Hematopoietic multipotent progenitor cell treated with erythropoietin and hydrocortisone succinate and interleukin-3 and kit ligand, for 8 days (in vitro differentiated cells): Measurements from ENCODE around the gene CADM3.

ENCODE experiments used
- DNase-seq: peaks from one replicate; pipeline ENCODE4 v3.0.0-alpha.2; 2015

Gene CADM3

DNA sequence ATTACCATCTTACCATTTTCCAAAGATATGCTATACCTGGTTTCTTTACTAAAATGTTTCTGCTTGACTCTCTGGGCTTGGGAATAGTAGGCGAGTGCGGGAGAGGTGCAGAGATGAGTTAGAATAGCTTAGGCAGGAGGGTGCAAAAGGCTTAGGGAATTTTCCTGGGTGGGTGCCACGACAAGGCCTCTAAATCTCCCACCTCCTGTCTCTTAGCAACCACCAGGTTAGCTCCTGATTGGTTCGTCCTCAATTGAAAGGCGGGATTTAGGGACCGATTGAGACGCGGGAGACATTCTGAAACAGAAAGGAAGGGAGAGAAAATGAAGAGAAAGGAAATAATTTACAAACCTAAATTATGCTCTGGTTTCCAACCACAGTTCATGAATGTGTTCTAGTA, 36.4 kb downstream of the CADM3 start:
- DNase-seq = no peak

DNA sequence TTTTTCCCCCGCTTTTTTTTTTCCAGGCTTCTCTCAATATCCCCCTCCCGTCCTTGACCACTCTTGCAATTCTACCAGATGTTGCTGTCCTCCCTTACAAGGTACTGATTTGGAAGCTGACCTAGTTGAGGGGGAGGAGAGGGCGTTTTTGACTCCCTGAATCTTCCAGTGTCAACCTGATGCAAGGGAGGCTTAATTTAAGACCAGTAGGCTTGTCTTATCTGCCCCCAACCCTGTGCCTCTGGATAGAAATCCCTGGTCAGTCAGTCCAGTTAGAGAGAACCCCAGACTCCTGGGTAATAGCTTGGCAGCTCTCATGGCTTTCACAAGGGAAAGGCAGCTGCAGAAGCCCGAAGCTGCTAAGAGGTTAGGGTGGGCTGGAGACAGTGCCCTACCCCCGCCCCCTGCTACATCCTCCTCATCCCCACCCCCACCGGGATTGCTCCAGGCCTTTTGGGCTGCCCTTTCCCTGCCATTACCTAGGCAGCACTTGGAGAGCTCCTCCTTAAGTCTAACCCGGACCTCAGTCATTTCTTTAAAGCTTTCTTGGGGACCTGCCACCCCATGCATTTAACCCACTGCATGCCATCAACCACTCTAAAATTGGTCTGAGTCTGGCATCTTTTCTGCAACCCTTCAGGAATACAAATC, 36.9 kb downstream of the CADM3 start:
- no peak for DNase-seq

DNA sequence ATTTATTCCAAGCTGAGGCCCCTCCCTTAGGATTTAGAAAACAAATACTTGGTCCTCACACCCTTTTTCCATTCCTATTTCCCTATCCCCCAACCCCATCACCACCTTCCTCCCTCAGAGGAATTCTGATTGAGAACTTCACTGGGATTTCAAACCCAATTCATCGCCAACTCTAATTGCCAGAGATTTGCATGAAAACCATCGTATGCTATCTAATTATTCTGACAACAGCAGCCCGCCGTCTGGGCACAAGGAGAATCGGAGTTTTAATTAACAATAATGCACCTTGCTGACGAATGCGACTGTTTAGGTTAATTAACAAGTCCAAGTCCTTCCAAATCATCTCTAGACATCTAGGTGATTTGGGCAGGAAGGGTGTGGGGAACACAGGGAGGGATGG, 37.6 kb downstream of the CADM3 start:
- DNase-seq = no peak

DNA sequence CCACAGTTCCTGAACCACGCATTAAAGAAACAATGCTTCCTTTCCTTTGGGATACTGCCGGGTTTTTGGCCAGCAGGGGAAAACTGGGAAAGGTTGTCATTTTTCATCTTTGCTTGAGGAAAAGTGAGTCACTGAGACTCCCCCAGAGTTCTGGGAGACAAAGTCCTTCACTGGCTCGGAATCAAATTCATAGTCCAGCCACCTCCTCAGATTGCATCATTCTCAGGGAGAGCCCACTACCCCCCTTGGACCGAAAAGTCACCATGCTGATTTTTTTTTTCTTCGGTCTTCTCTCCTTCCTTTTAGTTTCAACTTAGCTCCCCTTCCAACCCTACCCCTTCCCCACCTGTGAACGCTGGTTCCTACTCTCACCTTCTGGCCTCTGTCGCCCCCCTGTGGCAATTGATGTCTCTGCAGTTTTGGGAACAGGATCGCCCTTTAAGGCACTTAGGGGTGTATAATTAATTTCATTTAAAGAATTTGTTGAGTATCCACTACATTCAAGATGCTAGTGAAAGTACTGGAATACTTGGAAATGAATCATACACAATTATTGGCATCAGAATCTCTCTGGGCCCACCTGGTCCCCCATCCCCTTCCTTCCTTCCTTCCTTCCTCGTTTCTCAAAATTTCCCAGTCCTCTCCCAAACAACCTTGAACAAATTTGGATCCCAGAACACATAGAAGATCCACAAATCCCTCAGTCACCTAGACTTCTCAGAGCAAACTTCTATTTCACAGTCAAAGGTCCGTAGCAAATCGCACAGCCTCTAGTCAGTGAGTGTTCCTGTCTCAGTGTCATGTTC, 40.1 kb downstream of the CADM3 start:
- DNase-seq = peak; percentile 81

DNA sequence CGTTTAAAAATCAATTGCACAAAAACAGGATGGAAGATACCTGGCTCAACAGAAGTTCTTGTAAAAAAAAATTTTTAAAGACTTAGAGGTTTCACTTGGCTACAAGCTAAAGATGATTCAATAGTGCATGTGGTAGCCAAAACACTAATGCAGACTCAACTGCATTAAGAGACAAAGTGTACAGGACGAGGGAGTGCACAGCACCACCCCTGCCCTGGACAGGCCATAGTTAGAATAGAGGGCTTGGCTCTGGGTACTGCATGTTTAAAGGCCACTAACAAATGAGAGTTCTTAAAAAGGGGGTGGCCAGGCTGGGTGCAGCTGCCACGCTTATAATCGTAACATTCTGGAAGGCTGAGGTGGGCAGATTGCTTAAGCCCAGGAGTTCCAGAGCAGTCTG, 41.2 kb downstream of the CADM3 start:
- DNase-seq = no peak

DNA sequence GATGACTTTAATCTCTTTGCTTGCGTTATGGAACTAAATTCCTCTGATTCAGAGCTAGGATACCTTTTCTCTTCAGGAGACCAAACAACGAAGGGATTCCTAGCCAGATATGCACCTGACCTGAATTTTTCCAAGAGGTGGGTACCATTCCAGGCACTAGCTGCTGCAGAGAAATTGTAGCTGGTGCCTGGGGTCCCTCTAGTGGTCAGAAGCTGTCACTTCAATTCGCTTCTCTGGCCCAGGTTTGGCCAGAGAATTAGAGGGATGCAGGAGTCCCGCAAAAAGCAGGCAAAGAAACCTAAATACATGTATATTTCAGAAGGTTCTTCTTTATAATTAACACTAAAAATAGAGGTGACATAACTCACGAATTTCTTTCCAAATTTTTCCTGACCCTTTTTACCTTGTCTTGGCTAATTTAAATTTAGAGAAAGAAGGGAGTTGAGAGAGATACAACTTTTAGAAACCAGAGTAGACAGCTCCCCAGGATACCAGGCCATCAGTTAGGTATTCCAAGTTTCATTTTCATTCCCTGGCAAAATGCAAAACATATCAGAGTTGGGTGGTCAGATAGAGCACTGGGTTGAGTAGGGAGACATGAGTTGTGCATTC, 42.8 kb downstream of the CADM3 start:
- DNase-seq = peak; percentile 66

DNA sequence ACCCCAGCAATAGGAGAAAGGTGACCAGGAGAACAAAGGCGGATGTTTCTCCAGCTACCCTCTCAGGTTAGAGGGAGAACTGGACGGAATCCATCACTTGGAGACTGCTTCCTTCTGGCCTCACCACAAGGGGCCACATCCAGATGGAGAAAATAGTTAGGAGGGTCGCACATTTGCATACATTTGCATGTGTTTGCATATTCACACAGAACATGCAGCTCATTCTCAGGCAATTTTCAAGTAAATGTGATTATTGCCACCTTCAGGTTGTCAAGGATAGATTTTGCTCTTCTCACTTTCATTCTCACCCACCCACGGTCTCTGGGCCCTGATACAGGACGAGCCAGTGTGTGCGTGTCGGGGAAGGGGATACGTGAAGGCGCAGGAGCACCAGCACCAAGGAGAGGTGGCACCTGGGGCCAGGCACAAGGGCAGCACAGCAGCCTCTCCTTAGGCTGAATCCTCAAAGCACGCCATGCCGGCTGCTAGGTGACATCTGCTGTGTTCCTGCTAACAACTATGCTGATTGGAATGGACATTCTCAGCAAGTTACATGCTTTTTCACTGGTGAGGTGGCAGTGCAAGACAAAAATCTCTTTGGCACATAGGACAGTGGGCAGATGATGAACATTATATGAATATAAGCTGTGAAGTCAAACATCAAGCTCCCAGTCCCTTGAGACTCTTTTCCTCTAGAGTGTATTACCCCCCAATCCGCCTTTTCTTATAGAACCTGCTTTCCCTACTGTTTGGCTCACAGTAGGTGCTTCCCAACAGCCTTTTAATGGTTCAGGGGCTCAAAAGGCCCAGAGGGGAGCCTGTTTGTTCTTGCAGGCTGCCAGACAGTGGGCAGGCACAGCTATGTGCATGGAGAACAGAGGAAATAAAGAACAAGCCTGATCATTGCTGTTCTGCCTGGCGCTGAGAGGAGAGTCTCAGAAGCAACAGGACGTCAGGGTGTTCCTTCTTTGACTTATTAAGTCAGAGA, 47.5 kb downstream of the CADM3 start:
- no peak for DNase-seq

DNA sequence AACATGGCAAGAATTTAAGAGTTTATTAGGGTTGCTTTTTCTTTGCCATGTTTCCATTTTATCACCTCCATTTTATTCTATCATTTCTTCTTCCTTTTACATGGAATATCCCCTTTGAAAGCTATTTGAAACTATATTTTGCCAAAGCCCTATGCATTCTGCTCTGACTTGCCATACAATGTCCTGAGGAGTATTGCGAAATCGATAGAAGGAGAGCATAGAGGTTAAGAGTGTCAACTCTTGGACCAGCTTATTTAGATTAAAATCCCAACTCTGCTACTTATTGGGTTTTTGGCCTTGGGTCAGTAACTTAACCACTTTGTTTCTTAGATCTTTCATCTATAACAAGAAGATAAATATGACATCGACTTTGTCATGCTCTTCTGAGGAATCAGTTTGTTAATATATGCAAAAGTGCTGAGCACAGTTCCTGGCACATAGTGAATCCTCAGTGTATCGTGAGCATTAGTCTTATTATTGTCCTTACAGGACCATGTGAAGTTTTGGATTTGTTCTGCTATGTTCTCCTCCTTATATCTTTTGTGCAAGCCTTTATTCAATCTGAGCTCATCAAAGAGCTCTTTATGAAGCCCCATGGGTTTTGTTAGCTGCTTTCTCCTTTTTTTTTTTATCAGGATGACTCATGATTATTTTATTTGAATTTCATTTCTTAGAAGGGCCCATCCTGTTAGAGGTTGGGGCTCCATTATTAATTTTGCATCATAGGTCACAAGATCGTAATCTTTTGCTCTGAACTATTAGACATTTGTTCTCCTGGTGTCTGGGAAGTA, 50.9 kb downstream of the CADM3 start:
- peak; percentile 33 for DNase-seq

- DNase-seq = peak; percentile 89
Observed at GRCh38 chr1:159223004-159223403, 51.6 kb downstream of the CADM3 start.

DNA sequence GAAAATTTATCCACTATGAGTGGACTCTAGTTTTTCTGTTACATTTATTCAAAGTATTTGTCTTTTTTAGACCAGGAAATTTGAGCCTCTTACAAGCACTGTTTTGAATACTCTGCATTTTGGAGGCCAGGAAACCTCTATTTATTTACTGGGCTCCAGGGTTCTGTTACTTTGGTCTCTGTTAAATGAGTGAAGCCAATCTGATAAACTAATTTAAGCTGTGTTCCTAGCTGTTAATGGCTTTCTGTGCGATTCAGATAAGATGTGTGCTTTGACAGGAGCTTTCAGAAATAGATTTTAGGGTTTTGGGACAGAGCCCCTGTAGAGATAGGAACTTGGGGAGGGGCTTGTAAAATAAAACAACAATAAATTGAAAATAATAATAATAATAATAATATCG, 57.1 kb downstream of the CADM3 start:
- peak; percentile 79 for DNase-seq

DNA sequence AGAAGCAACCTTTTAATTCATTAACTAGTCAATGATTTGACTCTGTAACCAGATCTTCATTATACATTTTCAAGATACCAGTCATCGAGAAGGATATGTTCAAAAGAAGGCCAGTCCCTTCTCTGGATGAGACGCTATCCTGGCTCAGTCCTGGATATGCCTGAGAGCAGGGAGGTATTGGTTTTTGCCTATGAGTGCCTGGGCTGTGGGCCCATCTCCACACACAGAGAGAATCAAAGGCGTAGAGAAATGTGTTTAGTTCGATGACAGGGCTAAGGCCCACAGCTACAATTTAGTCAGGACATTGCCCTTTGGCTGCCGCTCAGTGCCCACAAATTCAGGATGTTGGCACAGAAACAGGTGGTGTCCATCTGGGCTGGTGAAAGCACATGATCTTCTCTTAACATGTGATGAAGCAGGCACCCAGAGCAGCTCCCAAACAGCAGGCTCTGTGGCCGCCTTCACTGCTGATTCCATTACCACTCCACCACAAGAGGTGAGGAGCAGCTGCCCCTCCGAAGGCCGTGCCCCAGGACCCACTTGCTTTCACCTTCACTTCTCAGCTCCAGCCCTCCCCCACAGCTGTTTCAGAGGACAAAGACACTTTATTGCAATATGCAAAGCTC, 58.0 kb downstream of the CADM3 start:
- no peak for DNase-seq

DNA sequence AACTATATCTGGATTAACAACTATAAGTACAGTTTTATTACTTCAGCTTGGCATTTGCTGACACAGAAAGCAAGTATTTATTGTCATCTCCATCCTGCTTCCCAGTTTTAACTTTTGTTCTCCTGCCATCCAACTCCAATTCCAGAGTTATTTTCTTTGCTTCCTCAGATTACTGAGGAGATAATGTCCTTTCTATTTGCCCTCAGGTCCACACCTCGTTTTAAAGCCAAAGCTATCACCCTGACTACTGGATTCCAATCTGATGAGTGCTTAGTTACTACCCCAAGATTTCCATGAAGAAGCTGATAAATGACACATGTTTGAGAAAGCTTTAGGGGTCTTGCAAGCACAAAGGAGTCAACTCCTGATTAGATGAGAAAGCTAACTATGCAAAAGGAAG, 58.5 kb downstream of the CADM3 start:
- no peak for DNase-seq

- DNase-seq = no peak
Observed at GRCh38 chr1:159239551-159240220, 68.3 kb downstream of the CADM3 start.

DNA sequence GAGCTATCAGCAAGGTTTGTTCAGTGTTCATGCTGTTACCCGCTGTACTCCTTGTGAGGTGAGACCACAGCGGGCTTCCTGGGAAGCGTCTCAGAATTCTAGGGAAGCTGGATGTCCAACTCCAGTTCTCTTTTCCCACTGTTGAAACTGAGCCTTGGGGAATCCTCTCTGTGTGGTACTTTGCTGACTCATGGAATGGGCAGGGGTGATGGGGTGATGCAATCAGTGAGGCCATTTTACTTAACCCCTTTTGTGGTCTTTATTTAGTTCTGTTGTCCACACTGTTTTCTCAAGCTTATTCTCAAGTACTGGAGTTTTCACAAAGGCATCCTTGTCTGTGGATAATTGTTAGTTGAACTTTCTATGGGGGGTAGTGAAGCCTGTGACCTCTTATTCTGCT, 75.9 kb downstream of the CADM3 start:
- DNase-seq = no peak

DNA sequence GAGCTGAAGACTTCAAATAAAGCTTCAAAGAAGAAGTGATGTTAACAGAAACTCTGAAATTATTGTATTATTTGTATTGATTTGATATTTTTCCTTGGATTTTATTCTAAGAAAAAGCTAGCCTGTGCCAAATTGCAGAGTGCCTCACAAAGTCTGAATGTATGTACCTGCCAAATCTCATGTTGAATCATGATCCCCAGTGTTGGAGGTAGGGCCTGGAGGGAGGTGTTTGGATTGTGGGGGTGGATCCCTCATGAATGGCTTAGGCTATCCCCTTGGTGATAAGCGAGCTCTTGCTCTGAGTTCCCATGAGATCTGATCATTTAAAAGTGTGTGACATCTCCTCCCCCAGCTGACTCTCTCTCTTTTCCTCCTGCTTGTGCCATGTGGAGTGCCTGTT, 76.9 kb downstream of the CADM3 start:
- DNase-seq = no peak

DNA sequence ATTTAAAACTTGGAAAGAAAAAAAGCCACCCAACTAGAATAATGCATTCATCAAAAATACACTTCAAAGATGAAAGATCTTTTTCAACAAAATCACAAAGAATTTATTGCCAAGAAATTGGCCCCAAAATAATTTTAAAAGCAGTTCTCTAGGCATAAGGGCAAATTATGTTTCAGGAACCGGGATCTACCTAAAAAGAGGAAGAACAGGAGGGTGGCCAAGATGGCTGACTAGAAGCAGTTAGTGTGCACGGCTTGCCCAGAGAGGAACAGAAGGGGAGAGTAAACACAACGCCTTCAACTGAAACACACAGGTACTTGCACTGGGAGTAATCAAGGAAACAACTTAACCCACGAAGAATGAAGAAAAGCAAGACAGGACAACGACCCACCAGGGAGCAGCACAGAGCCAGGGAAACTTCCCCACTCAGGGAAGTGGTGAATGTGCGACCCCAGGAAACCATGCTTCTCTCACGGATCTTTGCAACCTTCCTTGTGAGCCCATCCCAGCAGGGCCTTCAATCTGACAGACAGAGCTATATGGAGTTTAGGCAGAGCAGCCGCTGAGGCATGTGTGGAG, 79.3 kb downstream of the CADM3 start:
- peak; percentile 38 for DNase-seq
